Measurements from ENCODE around the gene LSM2. TPM values are rescaled to one million over a fixed set of nuclear protein-coding genes. Genes with fewer than 3 reads are reported as not detected.
A peak's percentile ranks its signal among the peaks of the same experiment; 100 is the strongest.

The LSM2 gene
- total and polyA plus RNA-seq, 8 donors = 6.7 to 55.8 (median 34.5) TPM; not detected in 1

DNA sequence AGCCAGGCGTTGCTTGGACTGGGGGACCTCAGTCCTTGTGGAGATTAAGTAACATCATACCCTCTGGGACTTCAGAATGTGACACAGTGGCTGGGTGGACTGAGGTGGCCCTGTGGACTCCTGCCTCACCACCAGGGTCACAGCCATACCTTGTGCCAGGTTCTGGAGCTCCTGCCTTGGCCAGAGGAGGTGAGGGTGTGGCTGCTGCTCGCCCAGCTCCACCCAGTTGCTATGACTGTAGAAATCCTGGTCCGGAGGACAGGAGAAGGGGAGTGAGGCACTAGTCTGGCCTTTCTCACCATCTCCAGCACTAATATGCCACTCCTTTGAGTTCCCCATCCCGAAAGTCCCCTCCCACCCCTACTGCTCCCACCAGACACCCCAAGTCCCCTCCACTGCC, 31.6 kb downstream of the LSM2 start:
- Histone ChIP-seq H3K27me3 (no peaks in the 10 kb centered on the region), H3K27ac (peak overlapping the region; percentile 78 to 90 (median 84)), H3K9me3 (no peaks in the 10 kb centered on the region), H3K4me1 (peaks cover 28 to 49% (median 35%) of the 10 kb centered on the region in 4 donors), H3K36me3 (peaks cover 15 to 24% (median 24%) of the 10 kb centered on the region in 4 donors), H3K4me3 (no peak overlapping the region)
- TF ChIP-seq POLR2A (IDR thresholded peaks at IDR 0.05) = no peak
- peak in 2 of 3 donors; percentile 58 to 59 for TF ChIP-seq POLR2AphosphoS5 (IDR thresholded peaks at IDR 0.05)
- TF ChIP-seq, protein P1, sequence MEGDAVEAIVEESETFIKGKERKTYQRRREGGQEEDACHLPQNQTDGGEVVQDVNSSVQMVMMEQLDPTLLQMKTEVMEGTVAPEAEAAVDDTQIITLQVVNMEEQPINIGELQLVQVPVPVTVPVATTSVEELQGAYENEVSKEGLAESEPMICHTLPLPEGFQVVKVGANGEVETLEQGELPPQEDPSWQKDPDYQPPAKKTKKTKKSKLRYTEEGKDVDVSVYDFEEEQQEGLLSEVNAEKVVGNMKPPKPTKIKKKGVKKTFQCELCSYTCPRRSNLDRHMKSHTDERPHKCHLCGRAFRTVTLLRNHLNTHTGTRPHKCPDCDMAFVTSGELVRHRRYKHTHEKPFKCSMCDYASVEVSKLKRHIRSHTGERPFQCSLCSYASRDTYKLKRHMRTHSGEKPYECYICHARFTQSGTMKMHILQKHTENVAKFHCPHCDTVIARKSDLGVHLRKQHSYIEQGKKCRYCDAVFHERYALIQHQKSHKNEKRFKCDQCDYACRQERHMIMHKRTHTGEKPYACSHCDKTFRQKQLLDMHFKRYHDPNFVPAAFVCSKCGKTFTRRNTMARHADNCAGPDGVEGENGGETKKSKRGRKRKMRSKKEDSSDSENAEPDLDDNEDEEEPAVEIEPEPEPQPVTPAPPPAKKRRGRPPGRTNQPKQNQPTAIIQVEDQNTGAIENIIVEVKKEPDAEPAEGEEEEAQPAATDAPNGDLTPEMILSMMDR (IDR thresholded peaks at IDR 0.05) = peak in 2 of 7 experiments; percentile 22 to 36
- TF ChIP-seq EP300 (IDR thresholded peaks at IDR 0.05) = no peak
- DNase-seq = peak; percentile 73 to 84
- intact Hi-C loops (cut with DNase I; ENCODE audit: low total_unique reads) = no loop called here
- WGBS, 5 donors = 32 to 59% (median 44%) methylated on average over 4 of the region's 4 CpGs

DNA sequence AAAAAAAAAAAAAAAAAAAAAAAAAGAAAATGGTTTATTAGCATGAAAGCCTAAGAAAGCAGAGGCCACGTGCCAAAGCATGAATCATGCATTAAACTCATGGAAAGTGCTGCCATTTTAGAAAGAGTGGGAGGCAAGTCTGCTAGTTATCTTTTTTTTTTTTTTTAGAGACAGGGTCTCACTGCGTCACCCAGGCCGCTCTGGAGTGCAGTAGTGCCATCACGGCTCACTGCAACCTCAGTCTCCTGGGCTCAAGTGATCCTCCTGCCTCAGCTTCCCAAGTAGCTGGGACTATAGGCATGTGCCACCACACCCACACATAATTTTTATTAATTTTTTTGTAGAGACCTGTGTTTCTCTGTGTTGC, 34.8 kb downstream of the LSM2 start:
- intact Hi-C loops (cut with DNase I; ENCODE audit: low total_unique reads) = no loop called here
- no peak for DNase-seq
- no peak overlapping the region for H3K27ac ChIP-seq
- peaks cover 23 to 42% (median 28%) of the 10 kb centered on the region in 4 donors for H3K4me1 ChIP-seq
- H3K27me3 ChIP-seq = no peaks in the 10 kb centered on the region
- no peaks in the 10 kb centered on the region for H3K9me3 ChIP-seq
- H3K4me3 ChIP-seq = no peak overlapping the region
- TF ChIP-seq, protein P1 (IDR thresholded peaks at IDR 0.05) = no peak
- no peak for TF ChIP-seq POLR2A (IDR thresholded peaks at IDR 0.05)
- WGBS, 5 donors = 59 to 77% (median 74%) methylated on average over 4 of the region's 4 CpGs
- H3K36me3 ChIP-seq = no peaks in the 10 kb centered on the region

DNA sequence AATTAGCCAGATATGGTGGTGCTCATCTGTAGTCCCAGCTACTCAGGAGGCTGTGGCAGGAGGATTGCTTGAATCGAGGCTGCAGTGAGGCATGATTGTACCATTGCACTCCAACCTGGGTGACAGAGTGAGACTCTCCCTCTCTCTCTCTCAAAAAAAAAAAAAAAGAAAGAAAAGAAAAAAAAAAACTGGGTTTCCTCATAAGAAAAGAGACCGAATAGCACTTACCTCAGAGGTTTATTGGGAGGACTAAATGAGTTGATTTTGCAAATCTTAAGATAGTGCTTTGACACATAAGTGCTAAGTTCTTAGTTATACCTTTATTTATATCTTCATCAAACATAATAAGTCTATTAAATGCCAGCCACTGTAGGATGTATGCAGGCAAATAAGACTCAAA, 35.9 kb downstream of the LSM2 start:
- Histone ChIP-seq H3K36me3 (no peaks in the 10 kb centered on the region), H3K4me3 (no peak overlapping the region), H3K27me3 (peaks cover 0 to 6% (median 0%) of the 10 kb centered on the region in 3 donors), H3K9me3 (no peaks in the 10 kb centered on the region), H3K27ac (no peak overlapping the region), H3K4me1 (peaks cover 13 to 38% (median 21%) of the 10 kb centered on the region in 4 donors)
- TF ChIP-seq, protein P1 (IDR thresholded peaks at IDR 0.05) = no peak
- no peak for TF ChIP-seq POLR2A (IDR thresholded peaks at IDR 0.05)
- no peak for TF ChIP-seq EP300 (IDR thresholded peaks at IDR 0.05)
- no peak for TF ChIP-seq POLR2AphosphoS5 (IDR thresholded peaks at IDR 0.05)
- intact Hi-C loops (cut with DNase I; ENCODE audit: low total_unique reads) = no loop called here
- WGBS, 5 donors = 77 to 91% (median 89%) methylated on average over 2 of the region's 2 CpGs
- no peak for DNase-seq

DNA sequence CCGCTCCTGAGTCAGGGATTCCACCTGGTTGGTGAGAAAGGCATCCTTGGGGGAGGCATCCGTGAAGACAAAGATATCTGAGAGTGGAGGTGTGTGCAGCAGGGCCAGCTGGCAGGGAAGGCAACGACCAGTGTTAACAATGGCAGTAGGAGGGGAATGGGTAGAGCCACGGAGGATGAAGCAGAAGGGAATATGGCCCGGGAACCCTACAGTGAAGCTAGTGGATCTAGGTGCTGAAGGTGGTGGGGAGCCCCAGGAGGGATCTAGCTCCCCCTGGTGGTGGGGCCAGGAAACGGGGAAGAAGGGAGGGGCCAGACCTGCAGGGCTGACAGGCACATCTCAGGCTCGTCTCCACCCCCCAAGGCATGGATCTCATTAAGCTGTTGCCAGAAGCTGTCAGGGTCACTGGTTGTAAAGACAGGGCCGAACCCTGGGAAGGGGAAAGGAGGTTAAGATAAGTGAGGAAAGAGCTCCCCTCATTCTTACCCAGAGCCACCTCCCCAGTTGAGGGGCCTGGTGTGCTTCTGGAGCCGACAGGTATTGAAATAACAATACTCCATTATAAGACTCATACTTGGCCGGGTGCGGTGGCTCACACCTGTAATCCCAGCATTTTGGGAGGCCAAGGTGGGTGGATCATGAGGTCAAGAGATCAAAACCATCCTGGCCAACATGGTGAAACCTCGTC, 36.9 kb downstream of the LSM2 start:
- H3K36me3 ChIP-seq = no peaks in the 10 kb centered on the region
- TF ChIP-seq POLR2AphosphoS5 (IDR thresholded peaks at IDR 0.05) = peak in 1 of 3 donors; percentile 68
- TF ChIP-seq, protein P1 (IDR thresholded peaks at IDR 0.05) = peak in 5 of 7 experiments; percentile 68 to 90 (median 87)
- no peak for TF ChIP-seq POLR2A (IDR thresholded peaks at IDR 0.05)
- DNase-seq = peak; percentile 84 to 89
- no peaks in the 10 kb centered on the region for H3K9me3 ChIP-seq
- no peak overlapping the region for H3K27ac ChIP-seq
- H3K4me1 ChIP-seq = peaks cover 5 to 27% (median 13%) of the 10 kb centered on the region in 4 donors
- 42 to 57% (median 49%) methylated on average over 12 of the region's 12 CpGs for WGBS, 5 donors
- H3K27me3 ChIP-seq = peaks cover 0 to 7% (median 0%) of the 10 kb centered on the region in 3 donors
- H3K4me3 ChIP-seq = no peak overlapping the region
- intact Hi-C loops (cut with DNase I; ENCODE audit: low total_unique reads) = loop anchor here (10.0 kb wide), 1 partner anchor 85 kb away; the partner anchor contains the start of gene LY6G5C
